ENCODE measurements around the gene SNRPD1. TPM values are rescaled to one million over a fixed set of nuclear protein-coding genes. Genes with fewer than 3 reads are reported as not detected.

SNRPD1 gene
- total RNA-seq, 4 donors from 2014 or later, result 4.4 to 19.5 (median 12.1) TPM

DNA sequence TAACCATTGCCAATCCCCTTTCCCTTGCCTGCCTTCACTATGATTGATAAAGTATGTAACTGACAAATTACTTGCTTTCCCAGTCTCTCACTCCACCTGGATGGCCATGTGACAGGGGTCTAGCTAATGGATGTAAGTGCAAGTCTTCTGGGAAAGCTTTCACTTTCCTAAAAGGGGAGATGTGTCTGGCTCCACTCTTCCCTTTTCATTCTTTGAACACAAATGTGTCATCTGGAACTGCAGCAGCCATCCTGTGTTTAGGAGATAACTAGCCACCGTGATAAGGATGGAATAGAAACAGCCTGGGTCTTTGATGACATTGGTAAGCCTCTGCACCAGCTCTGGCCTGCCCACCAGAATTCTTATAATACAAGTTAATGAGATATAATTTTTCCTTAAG lies 38.2 kb downstream of the SNRPD1 start:
- peaks cover 0 to 7% (median 0%) of the 10 kb centered on the region in 3 donors for H3K36me3 ChIP-seq
- TF ChIP-seq, protein P1, sequence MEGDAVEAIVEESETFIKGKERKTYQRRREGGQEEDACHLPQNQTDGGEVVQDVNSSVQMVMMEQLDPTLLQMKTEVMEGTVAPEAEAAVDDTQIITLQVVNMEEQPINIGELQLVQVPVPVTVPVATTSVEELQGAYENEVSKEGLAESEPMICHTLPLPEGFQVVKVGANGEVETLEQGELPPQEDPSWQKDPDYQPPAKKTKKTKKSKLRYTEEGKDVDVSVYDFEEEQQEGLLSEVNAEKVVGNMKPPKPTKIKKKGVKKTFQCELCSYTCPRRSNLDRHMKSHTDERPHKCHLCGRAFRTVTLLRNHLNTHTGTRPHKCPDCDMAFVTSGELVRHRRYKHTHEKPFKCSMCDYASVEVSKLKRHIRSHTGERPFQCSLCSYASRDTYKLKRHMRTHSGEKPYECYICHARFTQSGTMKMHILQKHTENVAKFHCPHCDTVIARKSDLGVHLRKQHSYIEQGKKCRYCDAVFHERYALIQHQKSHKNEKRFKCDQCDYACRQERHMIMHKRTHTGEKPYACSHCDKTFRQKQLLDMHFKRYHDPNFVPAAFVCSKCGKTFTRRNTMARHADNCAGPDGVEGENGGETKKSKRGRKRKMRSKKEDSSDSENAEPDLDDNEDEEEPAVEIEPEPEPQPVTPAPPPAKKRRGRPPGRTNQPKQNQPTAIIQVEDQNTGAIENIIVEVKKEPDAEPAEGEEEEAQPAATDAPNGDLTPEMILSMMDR (IDR thresholded peaks at IDR 0.05), result no peak
- no peak for TF ChIP-seq POLR2A (IDR thresholded peaks at IDR 0.05)
- intact Hi-C loops (cut with DNase I), result no loop called here
- WGBS, 2 donors, result 75 to 82% methylated on average over 1 of the region's 1 CpG
- DNase-seq, result no peak
- H3K27me3 ChIP-seq, result no peaks in the 10 kb centered on the region
- H3K4me3 ChIP-seq, result no peak overlapping the region
- H3K9me3 ChIP-seq, result no peaks in the 10 kb centered on the region
- no peak overlapping the region for H3K27ac ChIP-seq
- H3K4me1 ChIP-seq, result no peaks in the 10 kb centered on the region

DNA sequence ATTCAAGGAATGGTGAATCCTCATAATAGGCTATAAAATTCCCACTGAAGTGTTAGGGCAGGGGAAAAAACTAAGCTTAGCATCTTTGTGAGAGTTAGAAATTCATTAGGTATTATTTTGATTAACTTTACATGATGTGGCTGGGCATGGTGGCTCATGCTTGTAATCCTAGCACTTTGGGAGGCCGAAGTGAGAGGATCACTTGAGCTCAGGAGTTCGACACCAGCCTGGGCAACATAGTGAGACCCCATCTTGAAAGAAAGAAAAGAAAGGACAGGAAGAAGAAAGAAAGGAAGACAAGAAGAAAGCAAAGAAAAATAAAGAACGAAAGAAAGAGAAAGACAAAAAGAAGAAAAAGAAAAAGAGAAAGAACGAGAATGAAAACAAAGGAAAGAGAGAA lies 40.0 kb downstream of the SNRPD1 start:
- H3K4me1 ChIP-seq, result no peaks in the 10 kb centered on the region
- WGBS, 2 donors, result 88 to 94% methylated on average over 4 of the region's 4 CpGs
- no peak overlapping the region for H3K4me3 ChIP-seq
- H3K27me3 ChIP-seq, result no peaks in the 10 kb centered on the region
- H3K9me3 ChIP-seq, result no peaks in the 10 kb centered on the region
- DNase-seq, result no peak
- peaks cover 0 to 23% (median 0%) of the 10 kb centered on the region in 3 donors for H3K36me3 ChIP-seq
- TF ChIP-seq, protein P1 (IDR thresholded peaks at IDR 0.05), result no peak
- no peak for TF ChIP-seq POLR2A (IDR thresholded peaks at IDR 0.05)
- H3K27ac ChIP-seq, result no peak overlapping the region
- intact Hi-C loops (cut with DNase I), result no loop called here

DNA sequence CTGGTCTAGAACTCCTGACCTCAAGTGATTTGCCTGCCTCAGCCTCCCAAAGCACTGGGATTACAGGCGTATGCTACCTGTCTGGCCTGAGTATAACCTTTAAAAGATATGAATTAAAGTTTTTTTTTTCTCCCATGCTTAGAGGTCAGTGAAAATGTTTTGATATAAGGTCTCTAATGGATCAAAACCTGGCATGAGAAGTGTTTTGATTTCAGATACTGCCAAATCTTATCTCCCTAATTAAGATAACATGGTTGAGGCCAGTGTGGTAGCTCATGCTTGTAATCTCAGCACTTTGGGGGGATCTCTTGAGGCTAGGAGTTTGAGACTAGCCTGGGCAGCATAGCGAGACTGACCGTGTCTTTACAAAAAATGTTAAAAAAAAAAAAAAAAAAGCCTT lies 41.2 kb downstream of the SNRPD1 start:
- peaks cover 0 to 35% (median 0%) of the 10 kb centered on the region in 3 donors for H3K36me3 ChIP-seq
- H3K4me3 ChIP-seq, result no peak overlapping the region
- TF ChIP-seq, protein P1 (IDR thresholded peaks at IDR 0.05), result no peak
- no peaks in the 10 kb centered on the region for H3K4me1 ChIP-seq
- no peak overlapping the region for H3K27ac ChIP-seq
- WGBS, 2 donors, result 95 to 98% methylated on average over 3 of the region's 3 CpGs
- intact Hi-C loops (cut with DNase I), result no loop called here
- no peaks in the 10 kb centered on the region for H3K27me3 ChIP-seq
- no peak for DNase-seq
- no peaks in the 10 kb centered on the region for H3K9me3 ChIP-seq

DNA sequence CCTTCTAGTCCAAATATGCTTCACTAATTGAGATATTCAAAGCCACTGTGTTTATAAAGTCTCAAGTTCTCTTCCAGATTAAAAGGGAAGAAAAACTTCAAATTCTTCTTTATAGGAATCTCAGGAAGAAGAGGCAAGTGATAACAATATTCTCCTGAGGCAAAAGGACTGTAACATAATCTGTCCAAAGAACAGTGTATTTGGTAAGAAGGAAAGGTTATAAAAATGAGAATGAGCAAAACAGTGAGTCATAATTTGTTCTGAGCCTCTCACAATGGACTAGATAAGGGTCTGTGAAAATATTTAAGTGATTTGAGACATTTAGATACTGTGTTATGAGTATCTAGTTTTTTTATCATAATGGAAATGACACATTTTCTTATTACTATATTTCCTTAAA lies 44.3 kb downstream of the SNRPD1 start:
- H3K27me3 ChIP-seq, result no peaks in the 10 kb centered on the region
- no peak for DNase-seq
- H3K36me3 ChIP-seq, result peaks cover 0 to 35% (median 0%) of the 10 kb centered on the region in 3 donors
- H3K9me3 ChIP-seq, result no peaks in the 10 kb centered on the region
- no peak overlapping the region for H3K4me3 ChIP-seq
- TF ChIP-seq POLR2A (IDR thresholded peaks at IDR 0.05), result no peak
- TF ChIP-seq, protein P1 (IDR thresholded peaks at IDR 0.05), result no peak
- no peaks in the 10 kb centered on the region for H3K4me1 ChIP-seq
- no peak overlapping the region for H3K27ac ChIP-seq
- intact Hi-C loops (cut with DNase I), result no loop called here

DNA sequence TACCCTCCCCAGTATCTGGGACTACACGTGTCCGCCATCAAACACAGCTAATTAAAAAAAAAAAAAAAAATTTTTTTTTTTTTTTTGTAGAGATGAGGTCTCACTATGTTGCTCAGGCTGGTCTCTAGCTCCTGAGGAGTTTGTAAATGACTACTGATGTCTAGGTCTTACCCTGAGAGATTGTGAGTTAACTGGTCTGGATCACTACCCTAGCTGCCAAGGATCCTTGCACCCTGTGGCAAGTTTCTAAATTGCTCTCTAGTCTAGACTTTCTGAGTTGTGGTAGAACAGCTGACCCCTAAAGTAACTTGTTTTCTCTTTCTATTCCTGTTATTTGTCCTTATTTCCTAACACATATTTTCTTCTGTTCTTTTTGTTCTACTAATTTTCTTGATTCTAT lies 48.0 kb downstream of the SNRPD1 start:
- Histone ChIP-seq H3K27me3 (no peaks in the 10 kb centered on the region), H3K36me3 (peaks cover 0 to 54% (median 0%) of the 10 kb centered on the region in 3 donors), H3K4me1 (no peaks in the 10 kb centered on the region), H3K27ac (no peak overlapping the region), H3K4me3 (no peak overlapping the region), H3K9me3 (no peaks in the 10 kb centered on the region)
- TF ChIP-seq POLR2A (IDR thresholded peaks at IDR 0.05), result no peak
- TF ChIP-seq, protein P1 (IDR thresholded peaks at IDR 0.05), result no peak
- WGBS, 2 donors, result 100% methylated on average over 1 of the region's 2 CpGs; no CpG with 5 or more reads in 1 of the 2 donors
- intact Hi-C loops (cut with DNase I), result no loop called here
- no peak for DNase-seq

Measured in esophagus squamous epithelium (tissue), 5 donors.